Right atrium auricular region (tissue), 2 donors: ENCODE measurements around the gene DDX28. TPM values are rescaled to one million over a fixed set of nuclear protein-coding genes. Genes with fewer than 3 reads are reported as not detected.

ENCODE experiments used
- DNase-seq: peaks from one replicate; pipeline ENCODE4 v3.0.0-alpha.2; 2019; ENCODE audit warnings: low spot score
- H3K27ac ChIP-seq, 2 donors: fragments of 200-600 bp; sonication (generic); 1 replicate in 1 of 2; 2 replicates in 1 of 2; pipeline ENCODE4 v1.5.1; 2016 to 2019
- H3K27me3 ChIP-seq, 2 donors: fragments of 200-600 bp; sonication (generic); one replicate each; pipeline versions ENCODE4 v1.5.1 to v1.6.0; 2017 to 2019
- H3K36me3 ChIP-seq: fragments of 200-600 bp; sonication (generic); one replicate; pipeline ENCODE4 v1.5.1; 2016
- H3K4me1 ChIP-seq, 2 donors: fragments of 200-600 bp; sonication (generic); one replicate each; pipeline versions ENCODE4 v1.5.1 to v1.6.0; 2017 to 2019
- H3K4me3 ChIP-seq, 2 donors: fragments of 200-600 bp; sonication (generic); 1 replicate in 1 of 2; 2 replicates in 1 of 2; pipeline ENCODE4 v1.5.1; 2017 to 2019; ENCODE audit warnings: mild to moderate bottlenecking in 1 of 2, moderate library complexity in 1 of 2
- H3K9me3 ChIP-seq, 2 donors: fragments of 200-600 bp; sonication (generic); one replicate each; pipeline ENCODE4 v1.5.1; 2019
- total RNA-seq, 2 donors: library from RNA; depleted of rRNA; stranded (reverse); fragments of >200 nt; gene quantifications; one replicate each; pipeline ENCODE4 v1.1.0, GENCODE V29; 2016
- TF ChIP-seq, protein P1 (sequence below), 2 donors: fragments of 200-600 bp; sonication (generic); IDR thresholded peaks; one replicate each; pipeline ENCODE4 v1.5.1; 2019; ENCODE audit warnings: antibody characterized with exemption in 2 of 2

The DDX28 gene, protein sequence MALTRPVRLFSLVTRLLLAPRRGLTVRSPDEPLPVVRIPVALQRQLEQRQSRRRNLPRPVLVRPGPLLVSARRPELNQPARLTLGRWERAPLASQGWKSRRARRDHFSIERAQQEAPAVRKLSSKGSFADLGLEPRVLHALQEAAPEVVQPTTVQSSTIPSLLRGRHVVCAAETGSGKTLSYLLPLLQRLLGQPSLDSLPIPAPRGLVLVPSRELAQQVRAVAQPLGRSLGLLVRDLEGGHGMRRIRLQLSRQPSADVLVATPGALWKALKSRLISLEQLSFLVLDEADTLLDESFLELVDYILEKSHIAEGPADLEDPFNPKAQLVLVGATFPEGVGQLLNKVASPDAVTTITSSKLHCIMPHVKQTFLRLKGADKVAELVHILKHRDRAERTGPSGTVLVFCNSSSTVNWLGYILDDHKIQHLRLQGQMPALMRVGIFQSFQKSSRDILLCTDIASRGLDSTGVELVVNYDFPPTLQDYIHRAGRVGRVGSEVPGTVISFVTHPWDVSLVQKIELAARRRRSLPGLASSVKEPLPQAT
- 1 to 10 TPM; 4.3 to 4.8 TPM for total RNA-seq

DNA sequence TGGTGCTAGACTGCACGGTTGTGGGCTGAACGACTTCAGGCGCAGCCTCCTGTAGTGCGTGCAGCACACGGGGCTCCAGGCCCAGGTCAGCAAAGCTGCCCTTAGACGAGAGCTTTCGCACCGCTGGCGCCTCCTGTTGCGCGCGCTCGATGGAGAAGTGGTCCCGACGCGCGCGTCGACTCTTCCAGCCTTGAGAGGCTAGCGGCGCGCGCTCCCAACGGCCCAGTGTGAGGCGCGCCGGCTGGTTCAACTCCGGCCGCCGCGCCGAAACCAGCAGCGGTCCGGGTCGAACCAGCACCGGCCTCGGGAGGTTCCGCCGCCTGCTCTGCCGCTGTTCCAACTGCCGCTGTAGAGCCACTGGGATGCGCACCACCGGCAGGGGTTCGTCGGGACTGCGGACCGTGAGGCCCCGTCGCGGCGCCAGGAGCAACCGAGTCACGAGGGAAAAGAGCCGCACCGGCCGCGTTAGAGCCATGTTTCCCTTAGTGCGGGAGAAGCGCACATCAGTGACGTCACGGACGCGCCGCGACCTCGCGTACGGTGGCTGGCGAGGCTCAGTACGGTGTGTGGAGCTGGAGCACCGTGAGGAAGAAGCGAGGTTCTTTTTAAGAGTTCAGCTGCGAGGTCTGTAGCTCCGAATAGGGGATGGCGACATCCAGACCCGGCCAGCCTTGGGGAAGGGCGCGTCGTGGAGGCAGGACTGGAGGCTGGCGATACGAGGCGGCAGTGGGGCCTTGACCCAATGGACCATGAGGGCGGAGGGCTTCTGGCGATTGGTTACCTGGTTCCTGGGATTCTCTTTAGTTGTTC, at the start of gene DDX28, which contains the start of gene DUS2:
TSS of gene DDX28 (minus strand) at position 505 of the 810 bp plus-strand sequence. CDS start at position 475, 30 bp downstream.
TSS of gene DUS2 (plus strand) at position 557 of the 810 bp plus-strand sequence. CDS start 14,740 bp downstream, outside the sequence.
- no peaks in the 10 kb centered on the region for H3K9me3 ChIP-seq
- H3K4me1 ChIP-seq: peaks cover 0 to 28% of the 10 kb centered on the region in 2 donors
- H3K27ac ChIP-seq: peak within 1 kb of the TSS; percentile 84 to 85
- H3K36me3 ChIP-seq: no peaks in the 10 kb centered on the region
- DNase-seq: peak; percentile 93
- H3K27me3 ChIP-seq: no peaks in the 10 kb centered on the region
- H3K4me3 ChIP-seq: peak within 1 kb of the TSS; percentile 83 to 90
- TF ChIP-seq, protein P1, sequence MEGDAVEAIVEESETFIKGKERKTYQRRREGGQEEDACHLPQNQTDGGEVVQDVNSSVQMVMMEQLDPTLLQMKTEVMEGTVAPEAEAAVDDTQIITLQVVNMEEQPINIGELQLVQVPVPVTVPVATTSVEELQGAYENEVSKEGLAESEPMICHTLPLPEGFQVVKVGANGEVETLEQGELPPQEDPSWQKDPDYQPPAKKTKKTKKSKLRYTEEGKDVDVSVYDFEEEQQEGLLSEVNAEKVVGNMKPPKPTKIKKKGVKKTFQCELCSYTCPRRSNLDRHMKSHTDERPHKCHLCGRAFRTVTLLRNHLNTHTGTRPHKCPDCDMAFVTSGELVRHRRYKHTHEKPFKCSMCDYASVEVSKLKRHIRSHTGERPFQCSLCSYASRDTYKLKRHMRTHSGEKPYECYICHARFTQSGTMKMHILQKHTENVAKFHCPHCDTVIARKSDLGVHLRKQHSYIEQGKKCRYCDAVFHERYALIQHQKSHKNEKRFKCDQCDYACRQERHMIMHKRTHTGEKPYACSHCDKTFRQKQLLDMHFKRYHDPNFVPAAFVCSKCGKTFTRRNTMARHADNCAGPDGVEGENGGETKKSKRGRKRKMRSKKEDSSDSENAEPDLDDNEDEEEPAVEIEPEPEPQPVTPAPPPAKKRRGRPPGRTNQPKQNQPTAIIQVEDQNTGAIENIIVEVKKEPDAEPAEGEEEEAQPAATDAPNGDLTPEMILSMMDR (IDR thresholded peaks at IDR 0.05): peak in 1 of 2 donors; percentile 27

DNA sequence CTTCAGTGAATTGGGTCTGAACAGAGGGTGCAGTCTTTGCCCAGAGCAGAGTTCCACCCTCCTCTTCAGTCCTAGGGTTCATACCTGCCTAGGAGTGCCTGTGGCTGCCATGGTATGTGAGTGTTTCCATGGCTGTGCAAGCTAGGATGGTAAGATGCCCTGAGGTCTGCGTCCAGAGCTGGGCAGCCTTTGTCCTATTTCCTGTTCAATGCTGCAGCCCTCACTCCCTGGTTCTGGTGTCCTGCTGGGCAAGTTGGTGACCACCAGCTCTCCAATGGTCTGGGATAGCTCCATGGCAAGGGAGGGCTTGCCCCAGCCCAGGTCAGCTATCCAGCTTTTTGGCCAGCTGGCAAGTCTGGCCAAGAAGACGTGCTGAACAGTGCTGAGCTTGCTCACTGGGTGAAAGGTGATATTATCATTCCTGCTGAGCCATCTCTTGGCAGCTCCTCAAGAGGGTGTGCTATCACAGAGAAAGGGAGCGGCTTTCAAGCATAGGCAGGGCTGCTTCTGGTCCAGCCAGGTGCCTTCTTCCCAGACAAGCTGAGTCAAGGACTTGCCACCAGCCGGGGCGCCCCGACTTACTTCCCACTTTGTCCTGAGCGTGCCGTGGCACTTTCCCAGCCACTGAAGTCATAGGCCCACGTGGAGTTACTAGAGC, 49.1 kb upstream of the DDX28 start:
- TF ChIP-seq, protein P1 (IDR thresholded peaks at IDR 0.05): peak in 1 of 2 donors; percentile 13
- H3K9me3 ChIP-seq: no peaks in the 10 kb centered on the region
- no peak for DNase-seq
- H3K4me1 ChIP-seq: peaks cover 0 to 45% of the 10 kb centered on the region in 2 donors
- H3K36me3 ChIP-seq: no peaks in the 10 kb centered on the region
- H3K4me3 ChIP-seq: no peak overlapping the region
- H3K27me3 ChIP-seq: no peaks in the 10 kb centered on the region
- peak overlapping the region; percentile 46 to 52 for H3K27ac ChIP-seq

DNA sequence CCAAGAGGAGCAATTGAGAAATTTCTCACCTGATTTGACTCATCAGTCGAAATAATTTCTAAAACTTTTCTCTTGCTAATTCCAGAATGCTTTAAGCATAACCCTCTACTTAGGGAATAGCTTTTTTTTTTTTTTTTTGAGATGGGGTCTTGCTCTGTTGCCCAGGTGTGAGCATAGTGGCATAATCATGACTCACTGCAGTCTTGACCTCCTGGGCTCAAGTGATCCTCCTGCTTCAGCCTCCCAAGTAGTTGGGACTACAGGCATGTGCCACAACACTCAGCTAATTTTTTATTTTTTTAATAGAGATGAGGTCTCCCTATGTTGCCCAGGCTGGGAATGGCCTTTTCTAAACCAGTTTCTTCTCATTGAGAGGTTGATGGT, 48.5 kb upstream of the DDX28 start:
- H3K27ac ChIP-seq: peak overlapping the region in 1 of 2 donors; percentile 52
- TF ChIP-seq, protein P1 (IDR thresholded peaks at IDR 0.05): no peak
- H3K9me3 ChIP-seq: no peaks in the 10 kb centered on the region
- H3K36me3 ChIP-seq: no peaks in the 10 kb centered on the region
- H3K4me1 ChIP-seq: peaks cover 0 to 45% of the 10 kb centered on the region in 2 donors
- no peak overlapping the region for H3K4me3 ChIP-seq
- H3K27me3 ChIP-seq: no peaks in the 10 kb centered on the region
- DNase-seq: no peak

DNA sequence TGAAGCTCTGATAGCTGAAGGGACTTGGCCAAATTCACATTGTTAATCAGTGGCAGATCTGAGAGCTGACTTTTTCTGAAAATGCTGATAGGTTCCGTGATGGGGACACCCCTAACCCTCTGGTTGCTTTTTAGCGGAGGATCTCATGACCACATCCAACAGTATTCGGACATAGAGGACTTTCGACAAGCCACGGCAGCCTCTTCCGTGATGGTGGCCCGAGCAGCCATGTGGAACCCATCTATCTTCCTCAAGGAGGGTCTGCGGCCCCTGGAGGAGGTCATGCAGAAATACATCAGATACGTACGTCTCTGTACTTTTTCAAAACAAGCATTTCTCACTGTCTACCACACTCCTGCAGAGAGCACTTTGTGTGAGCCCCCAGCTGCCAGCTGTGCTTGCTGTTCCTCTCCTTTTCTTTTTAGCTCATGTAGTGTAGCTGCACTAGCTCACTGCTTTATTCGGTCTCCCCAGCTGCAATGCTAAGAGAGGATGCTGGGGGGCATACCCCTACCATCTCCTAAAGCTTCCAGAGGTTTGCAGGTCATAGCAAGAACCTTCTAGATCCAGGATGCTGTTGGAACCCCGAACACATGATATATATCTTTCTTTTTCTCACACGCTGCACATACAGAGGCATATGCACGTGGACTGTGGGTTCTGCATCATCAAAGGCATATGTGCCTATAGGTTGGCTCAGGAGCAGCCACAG, 47.9 kb upstream of the DDX28 start:
- TF ChIP-seq, protein P1 (IDR thresholded peaks at IDR 0.05): no peak
- Histone ChIP-seq H3K36me3 (no peaks in the 10 kb centered on the region), H3K9me3 (no peaks in the 10 kb centered on the region), H3K4me1 (peaks cover 0 to 45% of the 10 kb centered on the region in 2 donors), H3K4me3 (no peak overlapping the region), H3K27ac (no peak overlapping the region), H3K27me3 (no peaks in the 10 kb centered on the region)
- DNase-seq: no peak

DNA sequence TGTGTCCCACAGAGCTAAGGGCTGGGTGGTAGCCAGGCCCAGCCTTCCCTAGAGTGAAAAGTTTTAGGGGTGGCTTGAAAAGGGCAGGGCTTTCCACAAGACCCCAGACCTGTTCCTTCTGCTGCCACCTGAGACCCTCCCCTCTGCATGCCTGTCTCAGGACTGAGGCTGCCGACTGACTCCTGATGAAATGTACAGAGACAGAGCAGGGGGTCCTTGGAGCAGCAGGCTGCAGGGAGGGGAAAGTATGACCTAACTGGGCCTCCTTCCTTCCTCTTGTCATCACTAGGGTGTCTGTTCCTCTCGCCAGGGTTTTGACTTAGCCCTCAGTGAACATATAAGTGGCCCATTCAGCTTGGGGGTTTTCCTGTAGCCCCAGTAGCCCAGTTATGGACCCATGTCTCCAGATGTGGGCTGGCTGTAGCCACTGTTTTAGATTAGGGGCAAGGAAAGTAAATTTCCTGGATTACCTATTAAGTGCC, 47.3 kb upstream of the DDX28 start:
- Histone ChIP-seq H3K27ac (no peak overlapping the region), H3K36me3 (no peaks in the 10 kb centered on the region), H3K4me1 (peaks cover 0 to 44% of the 10 kb centered on the region in 2 donors)

More for the DNA sequence above, 47.3 kb upstream of the DDX28 start:
- no peaks in the 10 kb centered on the region for H3K9me3 ChIP-seq
- TF ChIP-seq, protein P1 (IDR thresholded peaks at IDR 0.05): no peak
- H3K4me3 ChIP-seq: no peak overlapping the region
- DNase-seq: no peak
- no peaks in the 10 kb centered on the region for H3K27me3 ChIP-seq
